Colonic mucosa (tissue), 4 donors: ENCODE measurements around the gene MDFI. TPM values are rescaled to one million over a fixed set of nuclear protein-coding genes. Genes with fewer than 3 reads are reported as not detected.

Source experiments
- DNase-seq: peaks from one replicate; pipeline ENCODE4 v3.0.0-alpha.2; 2020
- H3K27ac ChIP-seq: fragments of 200-600 bp; one replicate; pipeline ENCODE4 v1.8.0; 2021
- H3K27me3 ChIP-seq: fragments of 200-600 bp; one replicate; pipeline ENCODE4 v1.8.0; 2021
- H3K36me3 ChIP-seq: fragments of 200-600 bp; one replicate; pipeline ENCODE4 v1.8.0; 2021
- H3K4me1 ChIP-seq: fragments of 200-600 bp; one replicate; pipeline ENCODE4 v1.8.0; 2021; ENCODE audit warnings: mild to moderate bottlenecking
- H3K4me3 ChIP-seq: fragments of 200-600 bp; one replicate; pipeline ENCODE4 v1.8.0; 2021
- H3K9ac ChIP-seq, 2 donors: one replicate each; pipeline ENCODE4 v1.7.0; 2013; ENCODE audit warnings: control low read depth in 2 of 2, low read depth in 2 of 2, low read length in 2 of 2
- H3K9me3 ChIP-seq: fragments of 200-600 bp; one replicate; pipeline ENCODE4 v1.8.0; 2021
- intact Hi-C: fragments of 100-400 bp; cut with DNase I; formaldehyde crosslinking; loops from one replicate; pipeline ENCODE4 v1.14.1; 2022
- total RNA-seq, 2 donors: library from RNA; stranded (reverse); fragmentation: NEBNext Ultra II Directional in 1 of 2; extraction: Animal tissue kit (Norgen Biotek cat#: 25700) in 1 of 2; gene quantifications; one replicate each; pipeline ENCODE4 v1.2.1, GENCODE V29; 2021
- TF ChIP-seq, protein P1 (sequence below): fragments of 200-600 bp; IDR thresholded peaks from one replicate; pipeline ENCODE4 v1.8.0; 2022; ENCODE audit warnings: antibody characterized with exemption, mild to moderate bottlenecking
- donor health status: healthy.
- donor health status: DM: no; HTN: no; CAD: no.
- donor health status: DM: no; HTN: no; CAD: no.

Gene MDFI
- total RNA-seq, 2 donors from 2014 or later = 1.1 to 1.9 TPM

DNA sequence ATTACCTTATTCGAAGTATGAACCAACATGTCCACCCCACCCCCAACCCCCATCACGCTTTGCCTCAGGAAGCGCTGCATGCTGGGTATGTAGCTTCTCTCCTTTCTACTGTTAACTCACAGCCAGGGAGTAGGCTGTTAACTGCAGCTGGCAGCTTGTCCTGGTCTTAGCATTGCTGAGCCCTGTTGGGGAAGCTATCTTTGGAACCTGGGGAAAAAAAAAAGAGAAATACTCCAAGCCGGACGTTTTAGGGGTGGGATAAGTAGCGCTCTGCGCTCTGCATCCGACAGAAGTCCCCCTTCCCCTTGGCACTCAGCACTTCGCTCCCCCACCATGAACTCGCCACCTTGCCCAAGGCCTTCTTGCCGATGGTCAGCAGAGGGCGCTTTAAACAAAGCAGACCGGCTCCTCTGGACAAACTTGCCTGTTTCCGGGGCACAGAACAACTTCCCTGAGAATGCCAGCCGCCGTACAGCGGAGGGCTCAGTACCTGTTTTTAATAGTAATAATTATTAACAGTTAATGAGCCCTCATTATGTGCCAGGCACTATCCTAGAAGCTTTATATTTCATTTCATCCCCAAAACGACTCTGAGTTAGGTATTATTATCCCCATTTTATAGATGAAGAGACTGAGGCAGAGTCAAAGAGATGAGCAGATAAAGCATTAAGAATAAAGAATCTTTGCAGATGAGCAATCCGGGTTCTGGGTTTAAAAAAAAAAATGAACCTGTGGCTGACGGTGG is 35.2 kb upstream of the MDFI start:
- no peak overlapping the region for H3K27ac ChIP-seq

DNA sequence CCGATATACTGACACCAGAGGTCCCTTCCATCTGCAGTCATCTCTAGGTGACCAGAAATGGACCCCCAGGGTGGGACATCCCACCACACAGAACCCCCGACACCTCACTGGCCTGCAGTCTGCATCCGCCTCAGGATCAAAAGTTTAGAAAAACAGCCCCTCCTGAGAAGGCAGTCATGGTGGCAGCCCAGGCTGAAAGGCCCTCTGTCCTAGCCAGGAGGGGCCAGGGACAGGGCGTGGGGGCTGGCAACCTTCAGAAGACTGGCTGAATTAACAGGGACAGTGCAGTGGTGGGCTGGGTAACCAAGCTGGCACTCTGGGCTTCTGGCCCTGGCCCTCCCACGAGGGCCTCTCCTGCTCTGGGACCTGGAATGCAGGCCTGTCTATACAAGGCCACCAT is 34.3 kb upstream of the MDFI start:
- no peak overlapping the region for H3K4me3 ChIP-seq
- H3K36me3 ChIP-seq = no peaks in the 10 kb centered on the region
- TF ChIP-seq, protein P1, sequence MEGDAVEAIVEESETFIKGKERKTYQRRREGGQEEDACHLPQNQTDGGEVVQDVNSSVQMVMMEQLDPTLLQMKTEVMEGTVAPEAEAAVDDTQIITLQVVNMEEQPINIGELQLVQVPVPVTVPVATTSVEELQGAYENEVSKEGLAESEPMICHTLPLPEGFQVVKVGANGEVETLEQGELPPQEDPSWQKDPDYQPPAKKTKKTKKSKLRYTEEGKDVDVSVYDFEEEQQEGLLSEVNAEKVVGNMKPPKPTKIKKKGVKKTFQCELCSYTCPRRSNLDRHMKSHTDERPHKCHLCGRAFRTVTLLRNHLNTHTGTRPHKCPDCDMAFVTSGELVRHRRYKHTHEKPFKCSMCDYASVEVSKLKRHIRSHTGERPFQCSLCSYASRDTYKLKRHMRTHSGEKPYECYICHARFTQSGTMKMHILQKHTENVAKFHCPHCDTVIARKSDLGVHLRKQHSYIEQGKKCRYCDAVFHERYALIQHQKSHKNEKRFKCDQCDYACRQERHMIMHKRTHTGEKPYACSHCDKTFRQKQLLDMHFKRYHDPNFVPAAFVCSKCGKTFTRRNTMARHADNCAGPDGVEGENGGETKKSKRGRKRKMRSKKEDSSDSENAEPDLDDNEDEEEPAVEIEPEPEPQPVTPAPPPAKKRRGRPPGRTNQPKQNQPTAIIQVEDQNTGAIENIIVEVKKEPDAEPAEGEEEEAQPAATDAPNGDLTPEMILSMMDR = no peak
- no peak overlapping the region for H3K9ac ChIP-seq
- intact Hi-C loops = loop anchor here (10.0 kb wide), 1 partner anchor 171 kb away; the partner anchor contains the start of gene FRS3
- H3K27ac ChIP-seq = no peak overlapping the region
- H3K4me1 ChIP-seq = peaks cover 7% of the 10 kb centered on the region
- H3K9me3 ChIP-seq = no peaks in the 10 kb centered on the region
- no peaks in the 10 kb centered on the region for H3K27me3 ChIP-seq
- DNase-seq = no peak

More for the DNA sequence above, 35.2 kb upstream of the MDFI start:
- intact Hi-C loops = loop anchor here (1.0 to 10.0 kb wide), 2 partner anchors 79 to 172 kb away; partner anchors contain the start of gene FRS3
- Histone ChIP-seq H3K4me3 (no peak overlapping the region), H3K36me3 (no peaks in the 10 kb centered on the region), H3K4me1 (peaks cover 7% of the 10 kb centered on the region), H3K27me3 (no peaks in the 10 kb centered on the region), H3K9ac (peak overlapping the region in 1 of 2 donors; percentile 40), H3K9me3 (no peaks in the 10 kb centered on the region)
- TF ChIP-seq, protein P1 = peak; percentile 75
- DNase-seq = peak; percentile 88

DNA sequence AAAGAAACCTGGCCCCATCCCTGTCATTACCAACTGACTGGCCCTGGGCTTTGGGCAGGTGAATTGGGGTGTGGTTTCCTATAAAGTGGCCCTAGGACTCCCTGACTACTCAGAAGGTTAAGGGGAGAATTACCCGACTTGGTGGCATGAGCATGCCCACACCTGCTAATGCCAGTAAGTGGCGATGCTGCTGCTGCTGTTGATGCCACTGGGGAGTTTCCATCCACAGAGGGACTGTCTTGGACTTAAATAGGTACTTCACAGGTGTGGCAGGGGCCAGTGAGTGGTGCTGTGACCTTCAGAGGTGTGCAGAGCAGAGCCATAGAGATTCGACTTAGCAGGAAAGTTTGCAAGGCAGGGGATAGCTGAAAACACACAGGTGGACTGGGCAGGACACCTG is 32.6 kb upstream of the MDFI start:
- no peak overlapping the region for H3K27ac ChIP-seq
- no peak for DNase-seq

DNA sequence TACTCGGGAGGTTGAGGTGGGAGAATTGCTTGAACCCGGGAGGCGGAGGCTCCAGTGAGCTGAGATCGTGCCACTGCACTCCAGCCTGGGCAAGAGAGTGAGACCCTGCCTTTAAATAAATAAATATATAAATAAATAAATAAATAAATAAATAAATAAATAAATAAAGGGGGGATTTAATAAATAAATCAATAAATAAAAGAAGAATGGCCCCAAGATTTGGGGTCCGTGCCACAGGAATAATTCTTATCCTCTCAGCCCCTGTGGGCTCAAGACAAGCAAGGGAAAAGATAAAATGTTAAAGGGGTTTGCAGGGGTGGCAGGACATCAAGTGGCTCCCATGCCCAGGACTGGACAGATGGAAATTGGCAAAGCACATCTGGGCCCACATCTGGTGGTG is 31.2 kb upstream of the MDFI start:
- H3K36me3 ChIP-seq = no peaks in the 10 kb centered on the region
- H3K9me3 ChIP-seq = no peaks in the 10 kb centered on the region
- TF ChIP-seq, protein P1 = no peak
- H3K27ac ChIP-seq = no peak overlapping the region
- no peak for DNase-seq
- no peak overlapping the region for H3K9ac ChIP-seq
- H3K27me3 ChIP-seq = no peaks in the 10 kb centered on the region
- H3K4me3 ChIP-seq = no peak overlapping the region
- H3K4me1 ChIP-seq = peaks cover 6% of the 10 kb centered on the region
- intact Hi-C loops = loop anchor here (10.0 kb wide), 1 partner anchor 168 kb away; the partner anchor contains the start of gene FRS3

More for the DNA sequence above, 32.6 kb upstream of the MDFI start:
- Histone ChIP-seq H3K4me3 (no peak overlapping the region), H3K4me1 (peaks cover 7% of the 10 kb centered on the region), H3K9ac (no peak overlapping the region), H3K36me3 (no peaks in the 10 kb centered on the region), H3K27me3 (no peaks in the 10 kb centered on the region), H3K9me3 (no peaks in the 10 kb centered on the region)
- TF ChIP-seq, protein P1 = no peak
- intact Hi-C loops = loop anchor here (10.0 kb wide), 1 partner anchor 169 kb away; the partner anchor contains the start of gene FRS3

DNA sequence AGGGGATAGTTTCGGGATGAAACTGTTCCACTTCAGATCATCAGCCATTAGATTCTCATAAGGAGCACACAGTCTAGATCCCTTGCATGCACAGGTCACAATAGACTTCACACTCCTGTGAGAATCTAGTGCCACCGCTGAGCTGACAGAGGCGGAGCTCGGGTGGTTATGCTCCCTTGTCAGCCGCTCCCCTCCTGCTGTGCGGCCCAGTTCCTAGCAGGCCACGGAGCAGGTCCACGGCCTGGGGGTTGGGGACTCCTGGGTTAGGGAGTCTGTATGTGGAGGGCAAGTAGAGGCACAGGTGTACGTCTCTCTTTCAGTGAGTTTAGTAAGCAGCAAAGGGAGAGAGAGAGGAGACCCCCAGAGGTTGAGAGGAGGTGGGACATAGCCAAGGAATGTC is 30.5 kb upstream of the MDFI start:
- DNase-seq = no peak
- Histone ChIP-seq H3K9ac (no peak overlapping the region), H3K36me3 (no peaks in the 10 kb centered on the region), H3K9me3 (no peaks in the 10 kb centered on the region), H3K4me3 (no peak overlapping the region), H3K4me1 (no peaks in the 10 kb centered on the region), H3K27ac (no peak overlapping the region), H3K27me3 (no peaks in the 10 kb centered on the region)
- TF ChIP-seq, protein P1 = no peak
- intact Hi-C loops = loop anchor here (10.0 kb wide), 1 partner anchor 167 kb away; the partner anchor contains the start of gene FRS3
